Activated naive CD8-positive, alpha-beta T cell treated with anti-CD3 and anti-CD28 coated beads for 36 hours (primary cell): Measurements from ENCODE around the gene NT5C2. TPM values are rescaled to one million over a fixed set of nuclear protein-coding genes. Genes with fewer than 3 reads are reported as not detected.

Experiments
- DNase-seq: peaks from one replicate; pipeline ENCODE4 v3.0.0; 2021
- H3K27ac Mint-ChIP-seq: one replicate; pipeline ENCODE4 v1.8.0; 2022; ENCODE audit warnings: mild to moderate bottlenecking, moderate library complexity, mixed read lengths
- H3K27me3 Mint-ChIP-seq: one replicate; pipeline ENCODE4 v1.8.0; 2022; ENCODE audit warnings: mild to moderate bottlenecking, mixed read lengths
- H3K36me3 Mint-ChIP-seq: one replicate; pipeline ENCODE4 v1.8.0; 2021; ENCODE audit warnings: mild to moderate bottlenecking, mixed read lengths
- H3K4me1 Mint-ChIP-seq: one replicate; pipeline ENCODE4 v1.8.0; 2021; ENCODE audit warnings: mixed read lengths
- H3K4me3 Mint-ChIP-seq: one replicate; pipeline ENCODE4 v1.8.0; 2022; ENCODE audit warnings: mild to moderate bottlenecking, moderate library complexity, mixed read lengths
- H3K9me3 Mint-ChIP-seq: one replicate; pipeline ENCODE4 v1.8.0; 2022; ENCODE audit warnings: mixed read lengths
- total RNA-seq, 2 experiments: library from RNA; stranded (reverse); gene quantifications; one replicate each; pipeline ENCODE4 v1.2.3, GENCODE V29; 2021

Gene NT5C2
- total RNA-seq, 2 experiments from 2014 or later: 41.8 to 46.8 TPM

GRCh38 chr10:103038570-103038969 is 154.5 kb downstream of the NT5C2 start:
- Mint-ChIP-seq H3K36me3 (no peaks in the 10 kb centered on the region), H3K27ac (no peak overlapping the region), H3K9me3 (no peaks in the 10 kb centered on the region), H3K27me3 (no peaks in the 10 kb centered on the region), H3K4me3 (no peak overlapping the region), H3K4me1 (no peaks in the 10 kb centered on the region)
- no peak for DNase-seq

Other genes starting within 250 kb of the NT5C2 start
- gene RPEL1, start 52.6 kb upstream of the NT5C2 start, total RNA-seq: under 1 TPM in 1 of 2 experiments, not detected in 1; 0.10 TPM
- gene INA, start 83.9 kb upstream of the NT5C2 start, total RNA-seq: under 1 TPM; 0.38 to 0.45 TPM
- gene PCGF6, start 157.9 kb upstream of the NT5C2 start, total RNA-seq: 10 to 100 TPM; 18.6 to 19.9 TPM
- 10 to 100 TPM; 11.1 to 11.6 TPM for gene TAF5, start 174.7 kb upstream of the NT5C2 start, total RNA-seq
- gene ATP5MK, start 203.2 kb upstream of the NT5C2 start, total RNA-seq: 100 to 1,000 TPM; 451 to 452 TPM
- 10 to 100 TPM; 89.5 to 94.7 TPM for gene PDCD11, start 203.4 kb upstream of the NT5C2 start, total RNA-seq